HepG2 (cell line): Measurements from ENCODE around the gene TGFBI. TPM values are rescaled to one million over a fixed set of nuclear protein-coding genes. Genes with fewer than 3 reads are reported as not detected.

Experiments
- DPF2 ChIP-seq: sonication (generic); formaldehyde crosslinking; IDR thresholded peaks from 2 replicates; pipeline ENCODE4 v1.4.0; 2020; ENCODE audit warnings: mild to moderate bottlenecking, low read depth, missing genetic modification reagents, borderline replicate concordance
- FIP1L1 ChIP-seq: fragments of 200-400 bp; formaldehyde crosslinking; IDR thresholded peaks from 2 replicates; pipeline ENCODE4 v1.6.1; 2018; ENCODE audit warnings: low read depth, mild to moderate bottlenecking, low read length, moderate library complexity, borderline replicate concordance; ENCODE audit not compliant: insufficient read depth
- HNRNPK ChIP-seq: fragments of 200-400 bp; formaldehyde crosslinking; IDR thresholded peaks from 2 replicates; pipeline ENCODE4 v1.6.1; 2018; ENCODE audit warnings: low read length, low read depth, moderate library complexity, mild to moderate bottlenecking; ENCODE audit not compliant: poor library complexity, severe bottlenecking
- REST ChIP-seq, 2 experiments: IDR thresholded peaks; 2 replicates each; pipeline ENCODE4 v1.6.1; 2011 to 2012; ENCODE audit warnings: low read length in 2 of 2, borderline replicate concordance in 1 of 2, low read depth in 1 of 2, mild to moderate bottlenecking in 1 of 2, moderate library complexity in 1 of 2
- SMAD1 ChIP-seq: sonication (generic); formaldehyde crosslinking; IDR thresholded peaks from 2 replicates; pipeline ENCODE4 v1.4.0; 2020; ENCODE audit warnings: missing genetic modification reagents, low read depth, mild to moderate bottlenecking, borderline replicate concordance
- THAP11 ChIP-seq: IDR thresholded peaks from 2 replicates; pipeline ENCODE4 v1.6.1; 2016; ENCODE audit warnings: missing biosample characterization, missing genetic modification reagents
- ZBTB21 ChIP-seq: sonication (generic); formaldehyde crosslinking; IDR thresholded peaks from 2 replicates; pipeline ENCODE4 v1.4.0; 2020; ENCODE audit warnings: missing genetic modification reagents
- ZFP36L1 ChIP-seq: sonication (generic); formaldehyde crosslinking; IDR thresholded peaks from 2 replicates; pipeline ENCODE4 v1.8.0; 2022; ENCODE audit warnings: mild to moderate bottlenecking, missing genetic modification reagents, moderate library complexity
- ZNF407 ChIP-seq: sonication (generic); formaldehyde crosslinking; IDR thresholded peaks from one replicate; pipeline ENCODE4 v1.5.1; 2020; ENCODE audit warnings: mild to moderate bottlenecking, missing genetic modification reagents; ENCODE audit errors: not compliant biosample characterization
- ZNF44 ChIP-seq: sonication (generic); formaldehyde crosslinking; IDR thresholded peaks from 2 replicates; pipeline ENCODE4 v1.5.1; 2020; ENCODE audit warnings: mild to moderate bottlenecking, missing genetic modification reagents
- ZNF790 ChIP-seq: sonication (generic); formaldehyde crosslinking; IDR thresholded peaks from 2 replicates; pipeline ENCODE4 v1.8.0; 2022; ENCODE audit warnings: missing genetic modification reagents, mild to moderate bottlenecking, borderline replicate concordance
- ZNF816 ChIP-seq: sonication (generic); formaldehyde crosslinking; IDR thresholded peaks from 2 replicates; pipeline ENCODE4 v1.8.0; 2022; ENCODE audit warnings: missing genetic modification reagents, mild to moderate bottlenecking, borderline replicate concordance
- ZSCAN5A ChIP-seq: sonication (generic); formaldehyde crosslinking; IDR thresholded peaks from 2 replicates; pipeline ENCODE4 v1.8.0; 2022; ENCODE audit warnings: mild to moderate bottlenecking, missing genetic modification reagents, borderline replicate concordance
- polyA plus RNA-seq, 8 experiments: library from polyadenylated mRNA; depleted of rRNA in 3 of 8; stranded (reverse) in 7 of 8; unstranded in 1 of 8; fragments of >200 nt; fragmentation: Illumina TruSeq in 4 of 8; extraction: Trizol in 4 of 8; gene quantifications; 2 replicates each; pipeline versions ENCODE4 v1.2.1 to v1.2.3, GENCODE V29; 2011 to 2016; ENCODE audit warnings: low read depth in 4 of 8, missing spikeins in 1 of 8, mixed read lengths in 1 of 8; ENCODE audit not compliant: insufficient read depth in 1 of 8
- total RNA-seq, 5 experiments: library from RNA; depleted of rRNA; stranded (reverse); fragments of >200 nt; fragmentation: Illumina TruSeq; extraction: Trizol; gene quantifications; 2 replicates each; pipeline ENCODE4 v1.2.3, GENCODE V29; 2016; ENCODE audit warnings: low read depth in 1 of 5

The TGFBI gene
- total and polyA plus RNA-seq, 2 of the 13 experiments (the other 11 are each of a cell fraction or from before 2014, with no cell fraction given), result 275 to 457 TPM

- TF ChIP-seq ZNF407 (CRISPR knock-in tag) (no peak), ZBTB21 (peak; percentile 83), ZSCAN5A (CRISPR knock-in tag) (no peak), SMAD1 (CRISPR knock-in tag) (no peak), HNRNPK (no peak), ZNF790 (CRISPR knock-in tag) (0 out of 2 replicates have a peak, but pooled peaks have one; percentile 35), ZNF44 (CRISPR knock-in tag) (no peak), REST (IDR thresholded peaks at IDR 0.05; ENCODE audit: borderline replicate concordance in 1 of 2, low read depth in 1 of 2, low read length in 2 of 2) (peak in 1 of 2 experiments; percentile 73; a peak in 1 of 4 replicates), THAP11 (CRISPR knock-in tag) (peak; percentile 78), FIP1L1 (no peak), ZNF816 (CRISPR knock-in tag) (peak; percentile 75; the same call in 1 of the 2 replicates), ZFP36L1 (CRISPR knock-in tag) (peak; percentile 60; the same call in 1 of the 2 replicates), DPF2 (CRISPR knock-in tag) (peak; percentile 94)
Measured at GRCh38 chr5:136058039-136058971, 29.5 kb downstream of the TGFBI start (continued).
